ENCODE data around the gene LGALS7.

GRCh38 chr19:38765214-38765613, 8.1 kb downstream of the LGALS7 start:
- TF ChIP-seq, protein P1, sequence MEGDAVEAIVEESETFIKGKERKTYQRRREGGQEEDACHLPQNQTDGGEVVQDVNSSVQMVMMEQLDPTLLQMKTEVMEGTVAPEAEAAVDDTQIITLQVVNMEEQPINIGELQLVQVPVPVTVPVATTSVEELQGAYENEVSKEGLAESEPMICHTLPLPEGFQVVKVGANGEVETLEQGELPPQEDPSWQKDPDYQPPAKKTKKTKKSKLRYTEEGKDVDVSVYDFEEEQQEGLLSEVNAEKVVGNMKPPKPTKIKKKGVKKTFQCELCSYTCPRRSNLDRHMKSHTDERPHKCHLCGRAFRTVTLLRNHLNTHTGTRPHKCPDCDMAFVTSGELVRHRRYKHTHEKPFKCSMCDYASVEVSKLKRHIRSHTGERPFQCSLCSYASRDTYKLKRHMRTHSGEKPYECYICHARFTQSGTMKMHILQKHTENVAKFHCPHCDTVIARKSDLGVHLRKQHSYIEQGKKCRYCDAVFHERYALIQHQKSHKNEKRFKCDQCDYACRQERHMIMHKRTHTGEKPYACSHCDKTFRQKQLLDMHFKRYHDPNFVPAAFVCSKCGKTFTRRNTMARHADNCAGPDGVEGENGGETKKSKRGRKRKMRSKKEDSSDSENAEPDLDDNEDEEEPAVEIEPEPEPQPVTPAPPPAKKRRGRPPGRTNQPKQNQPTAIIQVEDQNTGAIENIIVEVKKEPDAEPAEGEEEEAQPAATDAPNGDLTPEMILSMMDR (IDR thresholded peaks at IDR 0.05): no peak
- TF ChIP-seq POLR2AphosphoS5 (IDR thresholded peaks at IDR 0.05): no peak
